ENCODE results near the gene PHYKPL. TPM values are rescaled to one million over a fixed set of nuclear protein-coding genes. Genes with fewer than 3 reads are reported as not detected.
A peak's percentile ranks its signal among the peaks of the same experiment; 100 is the strongest.

Gene PHYKPL
- polyA plus RNA-seq, 1 donor (not counting 4 experiments of a cell fraction or from before 2014, with no cell fraction given) = 38.8 TPM

DNA sequence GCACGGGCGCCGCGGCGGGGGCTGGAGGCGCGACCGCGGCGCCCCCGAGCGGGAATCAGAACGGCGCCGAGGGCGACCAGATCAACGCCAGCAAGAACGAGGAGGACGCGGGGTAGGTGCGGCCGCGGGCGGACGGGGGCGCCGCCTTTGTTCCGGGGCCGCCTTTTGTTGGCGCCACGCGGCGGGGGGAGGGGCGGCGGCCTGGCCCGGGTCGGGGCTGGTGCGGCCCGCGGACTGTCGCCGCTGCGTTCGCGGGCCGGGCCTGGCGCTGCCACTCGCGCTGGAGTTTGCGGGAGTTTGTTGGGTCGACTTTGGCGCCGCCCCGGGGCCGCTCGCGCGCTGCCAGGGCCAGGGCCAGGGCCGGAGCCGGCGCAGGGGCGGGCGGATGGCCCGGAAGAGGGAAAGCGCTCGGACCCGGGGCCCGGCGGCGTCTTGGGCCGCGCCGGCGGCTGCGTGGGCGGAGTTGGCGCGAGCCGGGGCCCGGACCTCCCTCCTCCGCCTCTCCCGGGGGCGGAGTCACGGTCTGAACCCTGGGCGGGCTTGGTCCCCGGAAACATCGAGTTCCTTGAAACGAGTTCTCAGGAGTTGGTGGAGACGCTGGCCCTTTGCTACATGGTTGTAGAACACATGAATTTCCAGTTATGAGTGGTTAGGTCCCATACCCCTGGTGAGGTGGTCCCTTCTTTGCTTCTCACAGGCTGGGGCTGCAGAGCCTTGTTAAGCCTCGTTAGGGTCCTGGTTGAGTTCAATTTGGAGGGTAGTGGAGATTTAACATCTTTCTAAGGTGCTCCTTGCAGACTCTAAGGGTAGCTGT, 27.5 kb downstream of the PHYKPL start:
- H3K36me3 ChIP-seq (ENCODE audit: control insufficient read depth in 2 of 2, extremely low read depth in 1 of 2, insufficient read depth in 2 of 2, low read length in 2 of 2) = peaks cover 24 to 38% of the 10 kb centered on the region in 2 experiments
- H3K27ac ChIP-seq (ENCODE audit: control insufficient read depth, insufficient read depth, low read length) = peak overlapping the region; percentile 67
- H2AFZ ChIP-seq (ENCODE audit: control insufficient read depth, low read length) = no peak overlapping the region
- peaks cover 25% of the 10 kb centered on the region for H3K4me1 ChIP-seq (ENCODE audit: control insufficient read depth, extremely low read depth, insufficient read depth, low read length)
- H3K9ac ChIP-seq (ENCODE audit: control insufficient read depth, extremely low read depth, insufficient read depth, low read length) = peak overlapping the region; percentile 84
- peak overlapping the region; percentile 80 to 96 (median 85) for H3K4me3 ChIP-seq (ENCODE audit: control insufficient read depth in 2 of 3, extremely low read depth in 1 of 3, insufficient read depth in 2 of 3, low read depth in 1 of 3, low read length in 3 of 3)
- dilution Hi-C loops (cut with MboI; ENCODE audit: extremely low pct_ligation_motif_present, low sequenced_read_pairs) = no loop called here
- no peak for TF ChIP-seq EZH2 (IDR thresholded peaks at IDR 0.05; ENCODE audit: low read length)
- TF ChIP-seq, protein P1, sequence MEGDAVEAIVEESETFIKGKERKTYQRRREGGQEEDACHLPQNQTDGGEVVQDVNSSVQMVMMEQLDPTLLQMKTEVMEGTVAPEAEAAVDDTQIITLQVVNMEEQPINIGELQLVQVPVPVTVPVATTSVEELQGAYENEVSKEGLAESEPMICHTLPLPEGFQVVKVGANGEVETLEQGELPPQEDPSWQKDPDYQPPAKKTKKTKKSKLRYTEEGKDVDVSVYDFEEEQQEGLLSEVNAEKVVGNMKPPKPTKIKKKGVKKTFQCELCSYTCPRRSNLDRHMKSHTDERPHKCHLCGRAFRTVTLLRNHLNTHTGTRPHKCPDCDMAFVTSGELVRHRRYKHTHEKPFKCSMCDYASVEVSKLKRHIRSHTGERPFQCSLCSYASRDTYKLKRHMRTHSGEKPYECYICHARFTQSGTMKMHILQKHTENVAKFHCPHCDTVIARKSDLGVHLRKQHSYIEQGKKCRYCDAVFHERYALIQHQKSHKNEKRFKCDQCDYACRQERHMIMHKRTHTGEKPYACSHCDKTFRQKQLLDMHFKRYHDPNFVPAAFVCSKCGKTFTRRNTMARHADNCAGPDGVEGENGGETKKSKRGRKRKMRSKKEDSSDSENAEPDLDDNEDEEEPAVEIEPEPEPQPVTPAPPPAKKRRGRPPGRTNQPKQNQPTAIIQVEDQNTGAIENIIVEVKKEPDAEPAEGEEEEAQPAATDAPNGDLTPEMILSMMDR (optimal IDR thresholded peaks at IDR 0.05 in 1 of 3, IDR thresholded peaks at IDR 0.05 in 1 of 3, conservative IDR thresholded peaks at IDR 0.05 in 1 of 3; ENCODE audit: extremely low read depth in 1 of 3, insufficient read depth in 2 of 3, low read length in 3 of 3) = no peak
- peaks cover 11% of the 10 kb centered on the region for H3K9me1 ChIP-seq (ENCODE audit: control insufficient read depth, extremely low read depth, insufficient read depth, low read length)
- FAIRE-seq (no peak), DNase-seq (ENCODE audit: low read depth, low spot score) (no peak)
- H3K9me3 ChIP-seq (ENCODE audit: control insufficient read depth, low read depth, low read length) = no peaks in the 10 kb centered on the region
- H3K79me2 ChIP-seq (ENCODE audit: control insufficient read depth, insufficient read depth, low read length) = peaks cover 46% of the 10 kb centered on the region
- peaks cover 41% of the 10 kb centered on the region for H4K20me1 ChIP-seq (ENCODE audit: control insufficient read depth, extremely low read depth, insufficient read depth, low read length)
- H3K4me2 ChIP-seq (ENCODE audit: control insufficient read depth, extremely low read depth, insufficient read depth, low read depth, low read length) = peak overlapping the region; percentile 95
- no peaks in the 10 kb centered on the region for H3K27me3 ChIP-seq (ENCODE audit: control insufficient read depth, extremely low read depth, insufficient read depth, low read length)

DNA sequence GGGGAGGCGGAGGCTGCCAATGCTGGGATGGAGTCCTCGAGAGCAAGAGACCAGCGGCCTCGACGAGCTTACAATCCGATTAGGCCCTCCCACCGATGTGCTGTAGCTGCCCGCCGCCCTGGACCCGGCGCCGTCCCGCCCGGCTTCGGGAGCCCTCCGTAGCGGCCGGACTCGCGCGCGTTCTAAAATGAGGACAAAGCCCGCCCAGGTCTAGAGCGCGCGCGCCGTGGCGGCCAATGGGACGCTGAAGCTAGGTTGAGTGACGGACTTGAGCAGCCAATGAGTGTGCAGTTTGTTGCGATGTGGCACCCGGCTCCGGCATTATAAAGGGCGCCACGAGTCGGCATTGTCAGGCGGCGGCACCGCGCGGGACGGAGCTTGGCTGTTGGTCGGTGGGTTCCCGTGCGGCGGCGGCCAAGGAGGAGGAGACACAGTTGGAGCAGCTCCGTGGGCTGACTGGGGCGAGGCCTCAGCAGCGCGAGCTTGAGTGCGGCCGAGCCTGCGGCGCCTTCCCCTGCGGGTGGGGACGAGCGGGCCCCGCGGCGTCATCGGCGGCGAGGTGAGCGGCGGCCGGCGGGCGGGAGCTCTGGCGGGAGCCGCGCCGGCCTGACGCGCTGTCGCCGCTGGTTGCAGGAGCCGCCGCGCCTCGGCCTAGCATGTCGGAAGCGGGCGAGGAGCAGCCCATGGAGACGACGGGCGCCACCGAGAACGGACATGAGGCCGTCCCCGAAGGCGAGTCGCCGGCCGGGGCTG, 28.2 kb downstream of the PHYKPL start, which contains the start of gene HNRNPAB:
Gene HNRNPAB, plus strand, starts transcription at position 352 of the 753 bp plus-strand sequence. Its CDS starts 305 bp downstream, at position 657.
- Histone ChIP-seq H4K20me1 (ENCODE audit: control insufficient read depth, extremely low read depth, insufficient read depth, low read length) (peaks cover 36% of the 10 kb centered on the region), H3K4me1 (ENCODE audit: control insufficient read depth, extremely low read depth, insufficient read depth, low read length) (peaks cover 31% of the 10 kb centered on the region), H3K27ac (ENCODE audit: control insufficient read depth, insufficient read depth, low read length) (peak within 1 kb of the TSS; percentile 67), H3K9me1 (ENCODE audit: control insufficient read depth, extremely low read depth, insufficient read depth, low read length) (peaks cover 11% of the 10 kb centered on the region), H3K9ac (ENCODE audit: control insufficient read depth, extremely low read depth, insufficient read depth, low read length) (peak within 1 kb of the TSS; percentile 84), H3K79me2 (ENCODE audit: control insufficient read depth, insufficient read depth, low read length) (peaks cover 44% of the 10 kb centered on the region), H3K27me3 (ENCODE audit: control insufficient read depth, extremely low read depth, insufficient read depth, low read length) (no peaks in the 10 kb centered on the region), H3K4me3 (ENCODE audit: control insufficient read depth in 2 of 3, extremely low read depth in 1 of 3, insufficient read depth in 2 of 3, low read depth in 1 of 3, low read length in 3 of 3) (peak within 1 kb of the TSS; percentile 80 to 96 (median 85)), H2AFZ (ENCODE audit: control insufficient read depth, low read length) (peak within 1 kb of the TSS; percentile 58), H3K36me3 (ENCODE audit: control insufficient read depth in 2 of 2, extremely low read depth in 1 of 2, insufficient read depth in 2 of 2, low read length in 2 of 2) (peaks cover 17 to 30% of the 10 kb centered on the region in 2 experiments), H3K9me3 (ENCODE audit: control insufficient read depth, low read depth, low read length) (no peaks in the 10 kb centered on the region), H3K4me2 (ENCODE audit: control insufficient read depth, extremely low read depth, insufficient read depth, low read depth, low read length) (peak within 1 kb of the TSS; percentile 95)
- no peak for TF ChIP-seq EZH2 (IDR thresholded peaks at IDR 0.05; ENCODE audit: low read length)
- TF ChIP-seq, protein P1 (optimal IDR thresholded peaks at IDR 0.05 in 1 of 3, IDR thresholded peaks at IDR 0.05 in 1 of 3, conservative IDR thresholded peaks at IDR 0.05 in 1 of 3; ENCODE audit: extremely low read depth in 1 of 3, insufficient read depth in 2 of 3, low read length in 3 of 3) = peak in 1 of 3 experiments; percentile 18
- DNase-seq (ENCODE audit: low read depth, low spot score) (peak; percentile 88), FAIRE-seq (peak; percentile 9)
- dilution Hi-C loops (cut with MboI; ENCODE audit: extremely low pct_ligation_motif_present, low sequenced_read_pairs) = no loop called here
